Colonic mucosa (tissue), 4 donors: Measurements from ENCODE around the gene SWT1. TPM values are rescaled to one million over a fixed set of nuclear protein-coding genes. Genes with fewer than 3 reads are reported as not detected.

ENCODE experiments used
- DNase-seq: peaks from one replicate; pipeline ENCODE4 v3.0.0-alpha.2; 2020
- H3K27ac ChIP-seq: fragments of 200-600 bp; one replicate; pipeline ENCODE4 v1.8.0; 2021
- H3K27me3 ChIP-seq: fragments of 200-600 bp; one replicate; pipeline ENCODE4 v1.8.0; 2021
- H3K36me3 ChIP-seq: fragments of 200-600 bp; one replicate; pipeline ENCODE4 v1.8.0; 2021
- H3K4me1 ChIP-seq: fragments of 200-600 bp; one replicate; pipeline ENCODE4 v1.8.0; 2021; ENCODE audit warnings: mild to moderate bottlenecking
- H3K4me3 ChIP-seq: fragments of 200-600 bp; one replicate; pipeline ENCODE4 v1.8.0; 2021
- H3K9ac ChIP-seq, 2 donors: one replicate each; pipeline ENCODE4 v1.7.0; 2013; ENCODE audit warnings: control low read depth in 2 of 2, low read depth in 2 of 2, low read length in 2 of 2
- H3K9me3 ChIP-seq: fragments of 200-600 bp; one replicate; pipeline ENCODE4 v1.8.0; 2021
- CTCF ChIP-seq: fragments of 200-600 bp; IDR thresholded peaks from one replicate; pipeline ENCODE4 v1.8.0; 2022; ENCODE audit warnings: antibody characterized with exemption, mild to moderate bottlenecking
- intact Hi-C: fragments of 100-400 bp; cut with DNase I; formaldehyde crosslinking; loops from one replicate; pipeline ENCODE4 v1.14.1; 2022
- total RNA-seq, 2 donors: library from RNA; stranded (reverse); fragmentation: NEBNext Ultra II Directional in 1 of 2; extraction: Animal tissue kit (Norgen Biotek cat#: 25700) in 1 of 2; gene quantifications; one replicate each; pipeline ENCODE4 v1.2.1, GENCODE V29; 2021
- donor health status: healthy.
- donor health status: DM: no; HTN: no; CAD: no.
- donor health status: DM: no; HTN: no; CAD: no.

The SWT1 gene
- total RNA-seq, 2 donors from 2014 or later, result 3.4 to 5.7 TPM

GRCh38 chr1:185316163-185317033 is 159.4 kb downstream of the SWT1 start:
- intact Hi-C loops, result loop anchor here (10.0 kb wide), 1 partner anchor 358 kb away; no protein-coding TSS in a partner anchor
- peak; percentile 99 for DNase-seq

GRCh38 chr1:185317034-185317885 is 160.3 kb downstream of the SWT1 start, which contains the start of gene IVNS1ABP:
Gene IVNS1ABP, minus strand, starts transcription at chr1:185317243. Its CDS starts 7,750 bp downstream, at chr1:185309493.
- peak; percentile 10 for TF ChIP-seq CTCF
- peak within 1 kb of the TSS; percentile 99 to 100 for H3K9ac ChIP-seq
- intact Hi-C loops, result loop anchor here (10.0 kb wide), 1 partner anchor 358 kb away; no protein-coding TSS in a partner anchor
- peak within 1 kb of the TSS; percentile 68 for H3K4me3 ChIP-seq
- peak; percentile 98 for DNase-seq
- H3K4me1 ChIP-seq, result peaks cover 12% of the 10 kb centered on the region
- no peaks in the 10 kb centered on the region for H3K9me3 ChIP-seq
- no peaks in the 10 kb centered on the region for H3K27me3 ChIP-seq
- H3K36me3 ChIP-seq, result no peaks in the 10 kb centered on the region
- H3K27ac ChIP-seq, result peak within 1 kb of the TSS; percentile 95

More at GRCh38 chr1:185316163-185317033, 159.4 kb downstream of the SWT1 start:
- Histone ChIP-seq H3K9me3 (no peaks in the 10 kb centered on the region), H3K4me3 (peak overlapping the region; percentile 68), H3K36me3 (no peaks in the 10 kb centered on the region), H3K9ac (peak overlapping the region; percentile 99 to 100), H3K27me3 (no peaks in the 10 kb centered on the region), H3K4me1 (peaks cover 12% of the 10 kb centered on the region), H3K27ac (peak overlapping the region; percentile 95)
- TF ChIP-seq CTCF, result no peak

- Histone ChIP-seq H3K27me3 (no peaks in the 10 kb centered on the region), H3K4me3 (peak overlapping the region; percentile 68), H3K27ac (peak overlapping the region; percentile 91), H3K9ac (peak overlapping the region; percentile 69 to 100), H3K36me3 (no peaks in the 10 kb centered on the region), H3K4me1 (peaks cover 12% of the 10 kb centered on the region), H3K9me3 (no peaks in the 10 kb centered on the region)
- intact Hi-C loops, result loop anchor here (10.0 kb wide), 1 partner anchor 357 kb away; no protein-coding TSS in a partner anchor
- TF ChIP-seq CTCF, result no peak
- DNase-seq, result peak; percentile 50
Measured at GRCh38 chr1:185317886-185318310, 160.9 kb downstream of the SWT1 start.

- intact Hi-C loops, result loop anchor here (10.0 kb wide), 1 partner anchor 356 kb away; no protein-coding TSS in a partner anchor
- H3K4me3 ChIP-seq, result no peak overlapping the region
- H3K9ac ChIP-seq, result no peak overlapping the region
- H3K9me3 ChIP-seq, result no peaks in the 10 kb centered on the region
- H3K27me3 ChIP-seq, result no peaks in the 10 kb centered on the region
- no peaks in the 10 kb centered on the region for H3K36me3 ChIP-seq
- peaks cover 10% of the 10 kb centered on the region for H3K4me1 ChIP-seq
- no peak for TF ChIP-seq CTCF
- H3K27ac ChIP-seq, result peak overlapping the region; percentile 91
- DNase-seq, result no peak
Measured at GRCh38 chr1:185318431-185319138, 161.6 kb downstream of the SWT1 start.
